ENCODE data around the gene FGF22. TPM values are rescaled to one million over a fixed set of nuclear protein-coding genes. Genes with fewer than 3 reads are reported as not detected.

Gene FGF22
- total and polyA plus RNA-seq, 2 of the 13 experiments (the other 11 are each of a cell fraction or from before 2014, with no cell fraction given) = 0.24 TPM; not detected in 1

DNA sequence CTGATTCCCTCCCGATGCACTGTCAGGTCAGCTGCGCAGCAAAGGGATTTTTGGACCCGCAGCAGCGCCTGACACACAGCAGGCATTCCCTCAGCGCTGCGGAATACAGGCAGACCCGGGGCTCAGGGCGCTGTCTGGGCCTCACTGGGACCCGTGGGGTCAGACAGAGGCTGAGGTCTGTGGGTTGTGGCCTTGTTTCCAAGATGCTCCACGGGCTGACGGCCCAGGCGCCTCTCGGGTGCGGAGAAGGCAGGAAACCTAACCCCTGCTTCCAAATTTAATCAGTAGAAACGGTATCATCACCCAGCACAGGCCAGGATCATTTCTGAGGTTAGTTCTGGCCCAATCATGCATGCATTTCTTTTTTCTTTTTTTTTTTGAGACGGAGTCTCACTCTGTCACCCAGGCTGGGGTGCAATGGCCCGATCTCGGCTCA lies 24.0 kb downstream of the FGF22 start (continued):
- no peak for TF ChIP-seq PRMT3 (CRISPR knock-in tag; IDR thresholded peaks at IDR 0.05; ENCODE audit: borderline replicate concordance, low read depth)
- no peak for TF ChIP-seq ZFY (CRISPR knock-in tag; IDR thresholded peaks at IDR 0.05)
- TF ChIP-seq SOX6 (IDR thresholded peaks at IDR 0.05) = no peak
- no peak for TF ChIP-seq SOX6 (CRISPR knock-in tag; IDR thresholded peaks at IDR 0.05)
- TF ChIP-seq, protein P1, sequence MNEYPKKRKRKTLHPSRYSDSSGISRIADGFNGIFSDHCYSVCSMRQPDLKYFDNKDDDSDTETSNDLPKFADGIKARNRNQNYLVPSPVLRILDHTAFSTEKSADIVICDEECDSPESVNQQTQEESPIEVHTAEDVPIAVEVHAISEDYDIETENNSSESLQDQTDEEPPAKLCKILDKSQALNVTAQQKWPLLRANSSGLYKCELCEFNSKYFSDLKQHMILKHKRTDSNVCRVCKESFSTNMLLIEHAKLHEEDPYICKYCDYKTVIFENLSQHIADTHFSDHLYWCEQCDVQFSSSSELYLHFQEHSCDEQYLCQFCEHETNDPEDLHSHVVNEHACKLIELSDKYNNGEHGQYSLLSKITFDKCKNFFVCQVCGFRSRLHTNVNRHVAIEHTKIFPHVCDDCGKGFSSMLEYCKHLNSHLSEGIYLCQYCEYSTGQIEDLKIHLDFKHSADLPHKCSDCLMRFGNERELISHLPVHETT (CRISPR knock-in tag; conservative IDR thresholded peaks at IDR 0.05) = no peak
- TF ChIP-seq PHF8 (CRISPR knock-in tag; IDR thresholded peaks at IDR 0.05) = 0 out of 2 replicates have a peak, but pooled peaks have one; percentile 2
- TF ChIP-seq HNRNPH1 (optimal IDR thresholded peaks at IDR 0.05; ENCODE audit: low read depth, low read length) = no peak
- TF ChIP-seq, protein P2, sequence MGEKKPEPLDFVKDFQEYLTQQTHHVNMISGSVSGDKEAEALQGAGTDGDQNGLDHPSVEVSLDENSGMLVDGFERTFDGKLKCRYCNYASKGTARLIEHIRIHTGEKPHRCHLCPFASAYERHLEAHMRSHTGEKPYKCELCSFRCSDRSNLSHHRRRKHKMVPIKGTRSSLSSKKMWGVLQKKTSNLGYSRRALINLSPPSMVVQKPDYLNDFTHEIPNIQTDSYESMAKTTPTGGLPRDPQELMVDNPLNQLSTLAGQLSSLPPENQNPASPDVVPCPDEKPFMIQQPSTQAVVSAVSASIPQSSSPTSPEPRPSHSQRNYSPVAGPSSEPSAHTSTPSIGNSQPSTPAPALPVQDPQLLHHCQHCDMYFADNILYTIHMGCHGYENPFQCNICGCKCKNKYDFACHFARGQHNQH (CRISPR knock-in tag; IDR thresholded peaks at IDR 0.05) = peak; percentile 14; the same call in 1 of the 2 replicates
- TF ChIP-seq, protein P3, sequence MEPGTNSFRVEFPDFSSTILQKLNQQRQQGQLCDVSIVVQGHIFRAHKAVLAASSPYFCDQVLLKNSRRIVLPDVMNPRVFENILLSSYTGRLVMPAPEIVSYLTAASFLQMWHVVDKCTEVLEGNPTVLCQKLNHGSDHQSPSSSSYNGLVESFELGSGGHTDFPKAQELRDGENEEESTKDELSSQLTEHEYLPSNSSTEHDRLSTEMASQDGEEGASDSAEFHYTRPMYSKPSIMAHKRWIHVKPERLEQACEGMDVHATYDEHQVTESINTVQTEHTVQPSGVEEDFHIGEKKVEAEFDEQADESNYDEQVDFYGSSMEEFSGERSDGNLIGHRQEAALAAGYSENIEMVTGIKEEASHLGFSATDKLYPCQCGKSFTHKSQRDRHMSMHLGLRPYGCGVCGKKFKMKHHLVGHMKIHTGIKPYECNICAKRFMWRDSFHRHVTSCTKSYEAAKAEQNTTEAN (CRISPR knock-in tag; conservative IDR thresholded peaks at IDR 0.05) = no peak
- TF ChIP-seq ZNF136 (CRISPR knock-in tag; IDR thresholded peaks at IDR 0.05; ENCODE audit: low read depth) = no peak
- no peak for TF ChIP-seq SALL2 (CRISPR knock-in tag; IDR thresholded peaks at IDR 0.05)
- TF ChIP-seq RFXANK (CRISPR knock-in tag; IDR thresholded peaks at IDR 0.05) = no peak
- no peak for TF ChIP-seq ZNF263 (CRISPR knock-in tag; IDR thresholded peaks at IDR 0.05)
- TF ChIP-seq FOXA3 (CRISPR knock-in tag; IDR thresholded peaks at IDR 0.05) = no peak
- TF ChIP-seq ZNF782 (CRISPR knock-in tag; IDR thresholded peaks at IDR 0.05; ENCODE audit: borderline replicate concordance) = no peak
- TF ChIP-seq JUNB (CRISPR knock-in tag; IDR thresholded peaks at IDR 0.05; ENCODE audit: borderline replicate concordance) = no peak
- TF ChIP-seq ISL2 (CRISPR knock-in tag; IDR thresholded peaks at IDR 0.05) = no peak
- no peak for TF ChIP-seq NR2F2 (IDR thresholded peaks at IDR 0.05; ENCODE audit: borderline replicate concordance, low read depth)
- TF ChIP-seq, protein P4, sequence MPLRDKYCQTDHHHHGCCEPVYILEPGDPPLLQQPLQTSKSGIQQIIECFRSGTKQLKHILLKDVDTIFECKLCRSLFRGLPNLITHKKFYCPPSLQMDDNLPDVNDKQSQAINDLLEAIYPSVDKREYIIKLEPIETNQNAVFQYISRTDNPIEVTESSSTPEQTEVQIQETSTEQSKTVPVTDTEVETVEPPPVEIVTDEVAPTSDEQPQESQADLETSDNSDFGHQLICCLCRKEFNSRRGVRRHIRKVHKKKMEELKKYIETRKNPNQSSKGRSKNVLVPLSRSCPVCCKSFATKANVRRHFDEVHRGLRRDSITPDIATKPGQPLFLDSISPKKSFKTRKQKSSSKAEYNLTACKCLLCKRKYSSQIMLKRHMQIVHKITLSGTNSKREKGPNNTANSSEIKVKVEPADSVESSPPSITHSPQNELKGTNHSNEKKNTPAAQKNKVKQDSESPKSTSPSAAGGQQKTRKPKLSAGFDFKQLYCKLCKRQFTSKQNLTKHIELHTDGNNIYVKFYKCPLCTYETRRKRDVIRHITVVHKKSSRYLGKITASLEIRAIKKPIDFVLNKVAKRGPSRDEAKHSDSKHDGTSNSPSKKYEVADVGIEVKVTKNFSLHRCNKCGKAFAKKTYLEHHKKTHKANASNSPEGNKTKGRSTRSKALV (CRISPR knock-in tag; IDR thresholded peaks at IDR 0.05) = no peak
- no peak for TF ChIP-seq HOXA5 (CRISPR knock-in tag; IDR thresholded peaks at IDR 0.05)
- TF ChIP-seq HMG20A (CRISPR knock-in tag; IDR thresholded peaks at IDR 0.05; ENCODE audit: borderline replicate concordance) = no peak
- no peak for TF ChIP-seq ZNF616 (CRISPR knock-in tag; IDR thresholded peaks at IDR 0.05; ENCODE audit: low read depth)
- no peak for TF ChIP-seq ZNF816 (CRISPR knock-in tag; IDR thresholded peaks at IDR 0.05; ENCODE audit: borderline replicate concordance)
